Measurements from ENCODE around the gene SND1. TPM values are rescaled to one million over a fixed set of nuclear protein-coding genes. Genes with fewer than 3 reads are reported as not detected.

The SND1 gene
- total RNA-seq, 1 donor = 202 TPM

DNA sequence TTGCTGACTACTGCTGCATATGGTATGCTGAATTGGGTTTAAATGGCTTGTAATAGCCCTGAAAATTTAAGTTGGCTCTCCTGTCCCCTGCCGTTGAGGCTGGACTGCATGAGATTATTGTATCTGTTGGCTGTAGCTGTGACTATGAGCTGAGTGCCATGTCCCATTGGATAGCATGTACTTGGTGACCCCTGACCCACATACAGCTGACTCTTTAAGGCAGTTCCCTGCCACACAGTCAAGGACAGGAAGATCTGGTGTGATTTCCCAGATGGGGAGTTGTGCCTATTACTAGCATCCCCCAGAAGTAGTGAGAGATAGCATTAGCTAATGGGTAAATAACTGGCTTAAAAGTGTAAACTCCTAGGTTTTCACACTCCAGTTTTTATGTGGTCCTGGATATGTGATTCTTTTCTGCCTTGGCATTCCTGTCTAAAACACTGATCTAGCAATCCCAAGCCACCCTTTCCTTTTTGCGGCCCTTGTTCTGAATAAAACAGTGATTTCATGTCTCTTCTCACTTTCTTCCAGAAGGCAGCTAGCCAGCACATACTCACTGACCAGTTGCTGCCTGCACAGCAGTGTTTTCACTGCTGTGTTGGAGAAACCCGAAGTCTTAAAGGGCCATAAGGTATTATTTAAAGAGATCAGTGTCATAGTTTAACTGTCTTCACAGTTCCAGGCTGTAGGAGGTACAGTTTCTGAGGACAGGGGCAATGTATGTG is 343.3 kb downstream of the SND1 start:
- DNase-seq (ENCODE audit: low read depth) = peak; percentile 65
- TF ChIP-seq, protein P1, sequence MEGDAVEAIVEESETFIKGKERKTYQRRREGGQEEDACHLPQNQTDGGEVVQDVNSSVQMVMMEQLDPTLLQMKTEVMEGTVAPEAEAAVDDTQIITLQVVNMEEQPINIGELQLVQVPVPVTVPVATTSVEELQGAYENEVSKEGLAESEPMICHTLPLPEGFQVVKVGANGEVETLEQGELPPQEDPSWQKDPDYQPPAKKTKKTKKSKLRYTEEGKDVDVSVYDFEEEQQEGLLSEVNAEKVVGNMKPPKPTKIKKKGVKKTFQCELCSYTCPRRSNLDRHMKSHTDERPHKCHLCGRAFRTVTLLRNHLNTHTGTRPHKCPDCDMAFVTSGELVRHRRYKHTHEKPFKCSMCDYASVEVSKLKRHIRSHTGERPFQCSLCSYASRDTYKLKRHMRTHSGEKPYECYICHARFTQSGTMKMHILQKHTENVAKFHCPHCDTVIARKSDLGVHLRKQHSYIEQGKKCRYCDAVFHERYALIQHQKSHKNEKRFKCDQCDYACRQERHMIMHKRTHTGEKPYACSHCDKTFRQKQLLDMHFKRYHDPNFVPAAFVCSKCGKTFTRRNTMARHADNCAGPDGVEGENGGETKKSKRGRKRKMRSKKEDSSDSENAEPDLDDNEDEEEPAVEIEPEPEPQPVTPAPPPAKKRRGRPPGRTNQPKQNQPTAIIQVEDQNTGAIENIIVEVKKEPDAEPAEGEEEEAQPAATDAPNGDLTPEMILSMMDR (IDR thresholded peaks at IDR 0.05; ENCODE audit: insufficient read depth, low read length) = no peak
- H3K4me3 ChIP-seq (ENCODE audit: low read depth, low read length) = no peak overlapping the region

DNA sequence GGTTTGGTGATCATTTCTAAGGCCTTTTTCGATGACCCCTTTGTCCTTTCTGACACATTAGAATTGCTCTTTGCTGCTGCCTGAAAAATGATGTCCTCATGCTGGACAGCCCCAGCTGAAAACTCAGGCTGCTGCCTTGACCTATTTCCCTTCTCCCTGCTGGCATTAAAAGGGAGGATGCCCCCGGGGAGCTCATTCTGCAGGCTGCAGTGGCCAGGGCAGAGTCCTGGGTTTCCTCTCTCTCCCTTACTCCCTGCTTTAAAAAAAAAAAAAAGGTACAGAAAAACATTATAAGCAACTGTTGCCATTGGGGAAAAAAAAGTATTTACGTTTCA is 343.9 kb downstream of the SND1 start:
- TF ChIP-seq, protein P1 (IDR thresholded peaks at IDR 0.05; ENCODE audit: insufficient read depth, low read length) = no peak
- DNase-seq (ENCODE audit: low read depth) = no peak

DNA sequence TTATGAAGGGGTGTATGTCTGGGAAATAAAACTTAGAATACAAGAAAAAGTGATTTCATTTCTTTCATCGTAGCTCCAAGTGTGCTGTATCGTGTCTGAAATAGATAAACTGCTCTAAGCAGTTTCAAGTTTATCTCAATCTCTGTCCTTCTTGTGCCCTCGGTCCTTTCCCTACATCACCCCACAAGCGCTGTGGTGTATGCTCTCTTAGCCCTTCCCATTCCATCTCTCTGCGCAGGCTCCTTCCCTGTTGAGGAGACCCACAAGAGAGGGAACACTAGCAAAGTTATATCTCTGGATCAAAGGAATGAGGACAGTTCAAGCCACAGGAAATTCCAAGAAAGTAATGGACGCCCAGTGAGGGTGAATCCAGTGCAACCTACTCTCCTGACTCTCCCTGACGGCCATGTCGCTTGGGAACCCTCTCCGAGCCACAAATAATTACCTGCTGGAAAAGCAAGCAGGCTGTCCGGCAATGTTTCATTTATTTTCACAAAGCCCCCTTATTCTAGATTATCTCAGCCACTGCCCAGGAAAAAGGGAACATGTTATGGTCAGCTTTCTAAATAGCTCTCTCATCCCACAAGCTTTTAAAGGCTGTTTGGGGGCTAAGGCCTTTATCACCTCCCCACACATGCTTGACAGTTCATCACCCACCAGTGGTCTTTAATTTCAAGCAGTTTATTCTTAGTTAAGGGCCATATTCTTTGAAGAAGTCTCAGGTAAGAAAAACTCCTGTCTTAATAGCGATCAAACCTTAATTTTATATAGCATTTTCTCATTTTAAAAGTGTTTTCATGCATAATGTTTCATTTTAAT is 344.5 kb downstream of the SND1 start:
- no peak overlapping the region for H3K4me3 ChIP-seq (ENCODE audit: low read depth, low read length)
- TF ChIP-seq, protein P1 (IDR thresholded peaks at IDR 0.05; ENCODE audit: insufficient read depth, low read length) = no peak
- DNase-seq (ENCODE audit: low read depth) = no peak

More for the DNA sequence above, 343.9 kb downstream of the SND1 start:
- no peak overlapping the region for H3K4me3 ChIP-seq (ENCODE audit: low read depth, low read length)

DNA sequence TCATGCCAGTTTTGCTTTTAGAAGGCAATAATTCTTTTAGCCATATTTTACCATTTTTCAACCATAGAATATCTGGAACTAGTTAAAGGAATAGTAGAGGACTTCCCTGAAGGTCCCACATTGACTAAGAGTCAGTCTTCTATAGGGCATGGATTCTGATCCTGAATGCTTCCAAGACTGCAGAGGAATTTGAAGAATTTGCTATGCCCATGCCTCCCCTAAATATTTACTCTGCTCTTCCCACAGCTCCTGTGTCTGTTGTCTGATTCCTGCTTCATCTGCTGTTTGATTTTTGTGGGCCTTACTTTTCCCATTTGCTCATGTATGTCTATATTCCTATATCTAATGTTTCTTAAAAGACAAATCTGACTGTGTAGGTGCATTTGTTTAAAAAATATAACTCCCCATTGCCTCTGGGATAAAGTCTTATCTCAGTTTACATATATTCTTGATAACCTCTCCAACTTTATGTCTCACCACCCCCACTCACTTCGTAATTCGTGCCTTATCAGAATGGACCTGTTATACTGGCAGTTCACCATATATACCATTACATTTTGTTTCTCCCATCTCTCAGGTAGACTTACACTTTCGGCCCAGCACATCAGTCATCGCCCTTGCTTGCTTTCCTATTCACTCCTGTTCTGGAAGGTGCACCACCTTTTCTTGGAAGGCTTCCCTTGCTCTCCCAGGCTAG is 345.4 kb downstream of the SND1 start:
- DNase-seq (ENCODE audit: low read depth) = no peak

DNA sequence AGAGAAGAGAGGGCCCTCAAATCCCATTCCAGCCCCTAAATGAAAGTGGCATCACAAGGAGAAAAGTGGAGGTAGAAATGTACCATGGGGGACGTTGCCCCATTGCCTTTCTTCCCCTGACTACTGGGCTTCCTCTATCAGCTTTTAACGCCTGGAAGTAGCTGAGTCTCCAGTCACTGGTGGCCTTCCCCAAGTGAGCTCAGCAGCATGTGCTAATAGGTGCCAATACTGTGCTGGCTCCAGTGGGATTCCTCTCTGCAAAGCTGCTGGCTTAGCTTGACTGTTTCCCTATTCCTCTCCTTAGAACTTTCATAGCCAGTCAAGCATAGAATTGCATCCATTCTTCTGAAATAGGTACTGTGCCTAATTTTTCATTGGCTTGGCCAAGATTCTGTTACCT is 346.7 kb downstream of the SND1 start:
- TF ChIP-seq, protein P1 (IDR thresholded peaks at IDR 0.05; ENCODE audit: insufficient read depth, low read length) = no peak
- H3K4me3 ChIP-seq (ENCODE audit: low read depth, low read length) = no peak overlapping the region
- DNase-seq (ENCODE audit: low read depth) = no peak

More for the DNA sequence above, 345.4 kb downstream of the SND1 start:
- H3K4me3 ChIP-seq (ENCODE audit: low read depth, low read length) = no peak overlapping the region
- TF ChIP-seq, protein P1 (IDR thresholded peaks at IDR 0.05; ENCODE audit: insufficient read depth, low read length) = no peak

DNA sequence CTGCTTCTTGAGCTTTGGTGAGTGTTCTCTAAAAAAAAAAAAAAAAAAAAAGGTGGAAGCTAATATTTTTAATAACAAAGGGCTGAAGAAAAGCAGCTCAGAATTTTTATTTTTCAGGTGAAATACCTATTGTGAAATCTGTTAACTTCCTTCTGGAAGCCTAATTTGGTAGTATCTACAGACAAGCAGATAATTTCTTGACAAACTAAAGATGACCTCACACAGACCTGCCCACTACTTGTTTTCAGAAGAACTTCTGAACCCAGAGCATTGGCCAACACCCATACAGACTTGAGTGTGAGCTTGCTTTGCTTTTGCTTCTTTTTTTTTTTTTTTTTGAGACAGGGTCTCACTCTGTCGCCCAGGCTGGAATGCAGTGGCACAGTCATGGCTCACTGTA is 348.1 kb downstream of the SND1 start:
- no peak for DNase-seq (ENCODE audit: low read depth)
- TF ChIP-seq, protein P1 (IDR thresholded peaks at IDR 0.05; ENCODE audit: insufficient read depth, low read length) = no peak
- H3K4me3 ChIP-seq (ENCODE audit: low read depth, low read length) = no peak overlapping the region
